GM23338 (cell line): ENCODE measurements around the gene HTT. TPM values are rescaled to one million over a fixed set of nuclear protein-coding genes. Genes with fewer than 3 reads are reported as not detected.

Experiments used
- ATAC-seq: fragments of 200-7000 bp; cut with Tn5 transposase; 3 replicates; pipeline ENCODE4 v1.9.1; 2020
- DNase-seq: peaks from one replicate; pipeline ENCODE4 v3.0.0-alpha.2; 2015; ENCODE audit warnings: low spot score
- H2AFZ ChIP-seq: fragments of 200-600 bp; sonication (generic); 2 replicates; pipeline ENCODE4 v1.8.0; 2016; ENCODE audit warnings: antibody characterized with exemption, mild to moderate bottlenecking, moderate library complexity
- H3F3A ChIP-seq: fragments of 200-600 bp; sonication (generic); replicated peaks from 2 replicates; pipeline ENCODE4 v1.8.0; 2017; ENCODE audit warnings: antibody characterized with exemption, mixed run types, low read depth
- H3K27ac ChIP-seq: fragments of 200-600 bp; sonication (generic); 2 replicates; pipeline ENCODE4 v1.6.1; 2016; ENCODE audit warnings: low read depth
- H3K27me3 ChIP-seq: fragments of 200-600 bp; sonication (generic); 2 replicates; pipeline ENCODE4 v1.8.0; 2016; ENCODE audit warnings: mild to moderate bottlenecking, mixed run types, moderate library complexity; ENCODE audit not compliant: insufficient read depth
- H3K36me3 ChIP-seq: fragments of 200-600 bp; sonication (generic); 2 replicates; pipeline ENCODE4 v1.8.0; 2016; ENCODE audit warnings: mild to moderate bottlenecking; ENCODE audit not compliant: insufficient read depth
- H3K4me1 ChIP-seq: fragments of 200-600 bp; sonication (generic); 2 replicates; pipeline ENCODE4 v1.8.0; 2016; ENCODE audit warnings: mild to moderate bottlenecking, moderate library complexity; ENCODE audit not compliant: insufficient read depth
- H3K4me2 ChIP-seq: fragments of 200-600 bp; sonication (generic); 2 replicates; pipeline ENCODE4 v1.7.1; 2017; ENCODE audit warnings: mixed run types
- H3K4me3 ChIP-seq: fragments of 200-600 bp; sonication (generic); 2 replicates; pipeline ENCODE4 v1.6.1; 2016; ENCODE audit warnings: mixed run types
- H3K79me2 ChIP-seq: fragments of 200-600 bp; sonication (generic); replicated peaks from 2 replicates; pipeline ENCODE4 v1.8.0; 2017; ENCODE audit warnings: mild to moderate bottlenecking; ENCODE audit not compliant: insufficient read depth
- H3K9me2 ChIP-seq: fragments of 200-600 bp; sonication (generic); 2 replicates; pipeline ENCODE4 v1.8.0; 2017; ENCODE audit not compliant: insufficient read depth
- H4K20me1 ChIP-seq: fragments of 200-600 bp; sonication (generic); replicated peaks from 2 replicates; pipeline ENCODE4 v1.8.0; 2017; ENCODE audit warnings: mild to moderate bottlenecking; ENCODE audit not compliant: insufficient read depth
- H3K27ac Mint-ChIP-seq: 2 replicates; pipeline ENCODE4 v1.8.0; 2020; ENCODE audit warnings: inconsistent platforms, mild to moderate bottlenecking, moderate library complexity, mixed read lengths
- H3K27me3 Mint-ChIP-seq: 3 replicates; pipeline ENCODE4 v1.8.0; 2022; ENCODE audit warnings: low read depth, mild to moderate bottlenecking, moderate library complexity, mixed read lengths, inconsistent platforms; ENCODE audit not compliant: insufficient read depth, poor library complexity
- H3K36me3 Mint-ChIP-seq: 3 replicates; pipeline ENCODE4 v1.8.0; 2021; ENCODE audit warnings: low read depth, mild to moderate bottlenecking, inconsistent platforms, moderate library complexity, mixed read lengths
- H3K4me1 Mint-ChIP-seq: 3 replicates; pipeline ENCODE4 v1.8.0; 2020; ENCODE audit warnings: mild to moderate bottlenecking, inconsistent platforms, mixed read lengths
- H3K4me3 Mint-ChIP-seq: 3 replicates; pipeline ENCODE4 v1.8.0; 2021; ENCODE audit warnings: moderate library complexity, mild to moderate bottlenecking, inconsistent platforms, mixed read lengths
- H3K9me3 Mint-ChIP-seq: 3 replicates; pipeline ENCODE4 v1.8.0; 2020; ENCODE audit warnings: moderate library complexity, mild to moderate bottlenecking, inconsistent platforms, mixed read lengths
- CREB1 ChIP-seq: fragments of 250-450 bp; sonication (Bioruptor Pico); IDR thresholded peaks from 2 replicates; pipeline ENCODE4 v1.5.0; 2020; ENCODE audit warnings: low read depth, mild to moderate bottlenecking, moderate library complexity
- CTCF ChIP-seq, 2 experiments: fragments of 200-600 bp in 1 of 2; sonication (generic) in 1 of 2; conservative IDR thresholded peaks; 2 replicates each; pipeline versions ENCODE4 v1.5.1 to v1.6.1; 2016 to 2017; ENCODE audit warnings: antibody characterized with exemption in 2 of 2, low read depth in 2 of 2, mild to moderate bottlenecking in 2 of 2, moderate library complexity in 1 of 2
- ETS1 ChIP-seq: IDR thresholded peaks from 2 replicates; pipeline ENCODE4 v1.6.1; 2016; ENCODE audit warnings: antibody characterized with exemption
- EZH2 ChIP-seq: fragments of 200-600 bp; sonication (generic); IDR thresholded peaks from one replicate; pipeline ENCODE4 v1.8.0; 2017; ENCODE audit warnings: antibody characterized with exemption, mild to moderate bottlenecking, low read depth; ENCODE audit not compliant: unreplicated experiment
- JUNB ChIP-seq: IDR thresholded peaks from one replicate; pipeline ENCODE4 v1.6.1; 2016; ENCODE audit warnings: antibody characterized with exemption; ENCODE audit not compliant: unreplicated experiment
- NANOG ChIP-seq: IDR thresholded peaks from 2 replicates; pipeline ENCODE4 v1.6.1; 2016; ENCODE audit warnings: antibody characterized with exemption, borderline replicate concordance
- POLR2AphosphoS5 ChIP-seq: IDR thresholded peaks from 2 replicates; pipeline ENCODE4 v1.6.1; 2016; ENCODE audit warnings: antibody characterized with exemption, low read depth
- STAT1 ChIP-seq: IDR thresholded peaks from one replicate; pipeline ENCODE4 v1.6.1; 2016; ENCODE audit warnings: antibody characterized with exemption; ENCODE audit not compliant: unreplicated experiment
- ZNF114 ChIP-seq: fragments of 250-450 bp; sonication (Bioruptor Pico); IDR thresholded peaks from 2 replicates; pipeline ENCODE4 v1.5.0; 2020; ENCODE audit warnings: mild to moderate bottlenecking, moderate library complexity
- ZNF331 ChIP-seq: fragments of 250-450 bp; sonication (Bioruptor Pico); IDR thresholded peaks from 2 replicates; pipeline ENCODE4 v1.5.0; 2020; ENCODE audit warnings: low read depth, mild to moderate bottlenecking, moderate library complexity
- polyA plus RNA-seq: library from polyadenylated mRNA; unstranded; fragments of >200 nt; fragmentation: Nextera tagmentation; extraction: Ambion mirVana; gene quantifications from 2 replicates; pipeline ENCODE4 v1.2.1, GENCODE V29; 2016
- total RNA-seq: library from RNA; depleted of rRNA; stranded (reverse); fragments of >200 nt; shearing (Covaris generic); gene quantifications from 2 replicates; pipeline ENCODE4 v1.2.3, GENCODE V29; 2014
- TF ChIP-seq, protein P1 (sequence below): fragments of 250-450 bp; sonication (Bioruptor Pico); IDR thresholded peaks from 2 replicates; pipeline ENCODE4 v1.5.0; 2020; ENCODE audit warnings: mild to moderate bottlenecking, moderate library complexity
- TF ChIP-seq, protein P2 (sequence below): IDR thresholded peaks from one replicate; pipeline ENCODE4 v1.6.1; 2018; ENCODE audit warnings: antibody characterized with exemption; ENCODE audit not compliant: unreplicated experiment

HTT gene
- total and polyA plus RNA-seq, 2 experiments from 2014 or later = 26.6 to 67.7 TPM

DNA sequence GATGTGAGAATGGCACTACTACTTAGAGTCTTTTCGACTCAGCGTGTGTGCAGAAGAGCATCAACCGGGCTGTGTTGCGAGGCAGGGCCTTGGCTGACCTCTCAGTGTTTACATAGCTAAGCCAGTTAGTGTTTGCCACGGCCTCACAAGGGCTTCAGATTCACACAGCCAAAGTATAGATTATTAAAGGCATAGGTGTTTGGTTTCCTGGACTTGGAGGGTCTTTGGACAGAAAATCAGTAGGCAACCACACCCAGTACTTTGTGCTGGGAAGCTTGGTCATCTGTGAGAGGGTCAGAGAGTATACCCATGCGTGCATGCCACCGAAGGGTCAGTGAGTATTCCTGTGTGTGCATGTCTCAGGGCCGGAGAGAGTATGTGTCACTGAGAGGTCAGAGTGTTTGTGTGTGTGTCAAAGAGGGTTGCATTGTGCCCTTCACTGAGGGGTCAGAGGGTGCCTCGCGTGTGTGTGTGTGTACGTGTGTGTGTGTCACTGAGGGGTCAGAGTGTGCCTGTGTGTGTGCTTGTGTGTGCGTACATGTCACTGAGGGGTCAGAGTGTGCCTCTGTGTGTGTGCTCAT, 104.7 kb downstream of the HTT start (continued):
- TF ChIP-seq ETS1 (no peak), CREB1 (CRISPR knock-in tag) (no peak), ZNF114 (CRISPR knock-in tag) (no peak), JUNB (no peak), POLR2AphosphoS5 (no peak), STAT1 (no peak)
- TF ChIP-seq, protein P1, sequence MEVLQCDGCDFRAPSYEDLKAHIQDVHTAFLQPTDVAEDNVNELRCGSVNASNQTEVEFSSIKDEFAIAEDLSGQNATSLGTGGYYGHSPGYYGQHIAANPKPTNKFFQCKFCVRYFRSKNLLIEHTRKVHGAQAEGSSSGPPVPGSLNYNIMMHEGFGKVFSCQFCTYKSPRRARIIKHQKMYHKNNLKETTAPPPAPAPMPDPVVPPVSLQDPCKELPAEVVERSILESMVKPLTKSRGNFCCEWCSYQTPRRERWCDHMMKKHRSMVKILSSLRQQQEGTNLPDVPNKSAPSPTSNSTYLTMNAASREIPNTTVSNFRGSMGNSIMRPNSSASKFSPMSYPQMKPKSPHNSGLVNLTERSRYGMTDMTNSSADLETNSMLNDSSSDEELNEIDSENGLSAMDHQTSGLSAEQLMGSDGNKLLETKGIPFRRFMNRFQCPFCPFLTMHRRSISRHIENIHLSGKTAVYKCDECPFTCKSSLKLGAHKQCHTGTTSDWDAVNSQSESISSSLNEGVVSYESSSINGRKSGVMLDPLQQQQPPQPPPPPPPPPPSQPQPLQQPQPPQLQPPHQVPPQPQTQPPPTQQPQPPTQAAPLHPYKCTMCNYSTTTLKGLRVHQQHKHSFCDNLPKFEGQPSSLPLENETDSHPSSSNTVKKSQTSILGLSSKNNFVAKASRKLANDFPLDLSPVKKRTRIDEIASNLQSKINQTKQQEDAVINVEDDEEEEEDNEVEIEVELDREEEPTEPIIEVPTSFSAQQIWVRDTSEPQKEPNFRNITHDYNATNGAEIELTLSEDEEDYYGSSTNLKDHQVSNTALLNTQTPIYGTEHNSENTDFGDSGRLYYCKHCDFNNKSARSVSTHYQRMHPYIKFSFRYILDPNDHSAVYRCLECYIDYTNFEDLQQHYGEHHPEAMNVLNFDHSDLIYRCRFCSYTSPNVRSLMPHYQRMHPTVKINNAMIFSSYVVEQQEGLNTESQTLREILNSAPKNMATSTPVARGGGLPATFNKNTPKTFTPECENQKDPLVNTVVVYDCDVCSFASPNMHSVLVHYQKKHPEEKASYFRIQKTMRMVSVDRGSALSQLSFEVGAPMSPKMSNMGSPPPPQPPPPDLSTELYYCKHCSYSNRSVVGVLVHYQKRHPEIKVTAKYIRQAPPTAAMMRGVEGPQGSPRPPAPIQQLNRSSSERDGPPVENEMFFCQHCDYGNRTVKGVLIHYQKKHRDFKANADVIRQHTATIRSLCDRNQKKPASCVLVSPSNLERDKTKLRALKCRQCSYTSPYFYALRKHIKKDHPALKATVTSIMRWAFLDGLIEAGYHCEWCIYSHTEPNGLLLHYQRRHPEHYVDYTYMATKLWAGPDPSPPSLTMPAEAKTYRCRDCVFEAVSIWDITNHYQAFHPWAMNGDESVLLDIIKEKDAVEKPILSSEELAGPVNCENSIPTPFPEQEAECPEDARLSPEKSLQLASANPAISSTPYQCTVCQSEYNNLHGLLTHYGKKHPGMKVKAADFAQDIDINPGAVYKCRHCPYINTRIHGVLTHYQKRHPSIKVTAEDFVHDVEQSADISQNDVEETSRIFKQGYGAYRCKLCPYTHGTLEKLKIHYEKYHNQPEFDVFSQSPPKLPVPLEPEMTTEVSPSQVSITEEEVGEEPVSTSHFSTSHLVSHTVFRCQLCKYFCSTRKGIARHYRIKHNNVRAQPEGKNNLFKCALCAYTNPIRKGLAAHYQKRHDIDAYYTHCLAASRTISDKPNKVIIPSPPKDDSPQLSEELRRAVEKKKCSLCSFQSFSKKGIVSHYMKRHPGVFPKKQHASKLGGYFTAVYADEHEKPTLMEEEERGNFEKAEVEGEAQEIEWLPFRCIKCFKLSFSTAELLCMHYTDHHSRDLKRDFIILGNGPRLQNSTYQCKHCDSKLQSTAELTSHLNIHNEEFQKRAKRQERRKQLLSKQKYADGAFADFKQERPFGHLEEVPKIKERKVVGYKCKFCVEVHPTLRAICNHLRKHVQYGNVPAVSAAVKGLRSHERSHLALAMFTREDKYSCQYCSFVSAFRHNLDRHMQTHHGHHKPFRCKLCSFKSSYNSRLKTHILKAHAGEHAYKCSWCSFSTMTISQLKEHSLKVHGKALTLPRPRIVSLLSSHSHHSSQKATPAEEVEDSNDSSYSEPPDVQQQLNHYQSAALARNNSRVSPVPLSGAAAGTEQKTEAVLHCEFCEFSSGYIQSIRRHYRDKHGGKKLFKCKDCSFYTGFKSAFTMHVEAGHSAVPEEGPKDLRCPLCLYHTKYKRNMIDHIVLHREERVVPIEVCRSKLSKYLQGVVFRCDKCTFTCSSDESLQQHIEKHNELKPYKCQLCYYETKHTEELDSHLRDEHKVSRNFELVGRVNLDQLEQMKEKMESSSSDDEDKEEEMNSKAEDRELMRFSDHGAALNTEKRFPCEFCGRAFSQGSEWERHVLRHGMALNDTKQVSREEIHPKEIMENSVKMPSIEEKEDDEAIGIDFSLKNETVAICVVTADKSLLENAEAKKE = no peak

- H3K4me3 Mint-ChIP-seq = no peak overlapping the region
- no peak overlapping the region; the same call in 1 of the 2 replicates for H3K27ac Mint-ChIP-seq
- Histone ChIP-seq H3K4me3 (no peak overlapping the region), H3K4me2 (no peak overlapping the region), H3K27me3 (no peaks in the 10 kb centered on the region), H4K20me1 (peaks cover 16% of the 10 kb centered on the region; the same call in 1 of the 2 replicates), H3K36me3 (peaks cover 22% of the 10 kb centered on the region), H2AFZ (no peak overlapping the region), H3F3A (no peaks in the 10 kb centered on the region), H3K79me2 (no peaks in the 10 kb centered on the region), H3K4me1 (no peaks in the 10 kb centered on the region), H3K9me2 (no peaks in the 10 kb centered on the region), H3K27ac (no peak overlapping the region)
- peaks cover 7% of the 10 kb centered on the region; the same call in 2 of the 3 replicates for H3K4me1 Mint-ChIP-seq
- H3K27me3 Mint-ChIP-seq = peaks cover 5% of the 10 kb centered on the region
- ATAC-seq (no peak), DNase-seq (no peak)
- H3K9me3 Mint-ChIP-seq = no peaks in the 10 kb centered on the region; the same call in 2 of the 3 replicates
- H3K36me3 Mint-ChIP-seq = peaks cover 70% of the 10 kb centered on the region
- TF ChIP-seq POLR2AphosphoS5 = no peak
- TF ChIP-seq EZH2 = no peak
- TF ChIP-seq NANOG = no peak
- TF ChIP-seq, protein P2, sequence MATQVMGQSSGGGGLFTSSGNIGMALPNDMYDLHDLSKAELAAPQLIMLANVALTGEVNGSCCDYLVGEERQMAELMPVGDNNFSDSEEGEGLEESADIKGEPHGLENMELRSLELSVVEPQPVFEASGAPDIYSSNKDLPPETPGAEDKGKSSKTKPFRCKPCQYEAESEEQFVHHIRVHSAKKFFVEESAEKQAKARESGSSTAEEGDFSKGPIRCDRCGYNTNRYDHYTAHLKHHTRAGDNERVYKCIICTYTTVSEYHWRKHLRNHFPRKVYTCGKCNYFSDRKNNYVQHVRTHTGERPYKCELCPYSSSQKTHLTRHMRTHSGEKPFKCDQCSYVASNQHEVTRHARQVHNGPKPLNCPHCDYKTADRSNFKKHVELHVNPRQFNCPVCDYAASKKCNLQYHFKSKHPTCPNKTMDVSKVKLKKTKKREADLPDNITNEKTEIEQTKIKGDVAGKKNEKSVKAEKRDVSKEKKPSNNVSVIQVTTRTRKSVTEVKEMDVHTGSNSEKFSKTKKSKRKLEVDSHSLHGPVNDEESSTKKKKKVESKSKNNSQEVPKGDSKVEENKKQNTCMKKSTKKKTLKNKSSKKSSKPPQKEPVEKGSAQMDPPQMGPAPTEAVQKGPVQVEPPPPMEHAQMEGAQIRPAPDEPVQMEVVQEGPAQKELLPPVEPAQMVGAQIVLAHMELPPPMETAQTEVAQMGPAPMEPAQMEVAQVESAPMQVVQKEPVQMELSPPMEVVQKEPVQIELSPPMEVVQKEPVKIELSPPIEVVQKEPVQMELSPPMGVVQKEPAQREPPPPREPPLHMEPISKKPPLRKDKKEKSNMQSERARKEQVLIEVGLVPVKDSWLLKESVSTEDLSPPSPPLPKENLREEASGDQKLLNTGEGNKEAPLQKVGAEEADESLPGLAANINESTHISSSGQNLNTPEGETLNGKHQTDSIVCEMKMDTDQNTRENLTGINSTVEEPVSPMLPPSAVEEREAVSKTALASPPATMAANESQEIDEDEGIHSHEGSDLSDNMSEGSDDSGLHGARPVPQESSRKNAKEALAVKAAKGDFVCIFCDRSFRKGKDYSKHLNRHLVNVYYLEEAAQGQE = no peak
- TF ChIP-seq ZNF331 (CRISPR knock-in tag) = no peak
- no peak for TF ChIP-seq JUNB
- TF ChIP-seq CTCF (conservative IDR thresholded peaks at IDR 0.05; ENCODE audit: low read depth in 2 of 2) = no peak
- TF ChIP-seq CREB1 (CRISPR knock-in tag) = no peak
- no peak for TF ChIP-seq STAT1
Measured at GRCh38 chr4:3183008-3183407, 108.5 kb downstream of the HTT start.
